ENCODE results near the gene PGM1. TPM values are rescaled to one million over a fixed set of nuclear protein-coding genes. Genes with fewer than 3 reads are reported as not detected.
A peak's percentile ranks its signal among the peaks of the same experiment; 100 is the strongest.

Gene PGM1
- total and polyA plus RNA-seq, 2 of the 13 experiments (the other 11 are each of a cell fraction or from before 2014, with no cell fraction given), result 51.6 to 105 TPM

- no peak for TF ChIP-seq ZNF574 (CRISPR knock-in tag; IDR thresholded peaks at IDR 0.05)
- TF ChIP-seq HOMEZ (CRISPR knock-in tag; IDR thresholded peaks at IDR 0.05; ENCODE audit: low read depth), result peak; percentile 37; the same call in 1 of the 2 replicates
- TF ChIP-seq ZNF589 (CRISPR knock-in tag; conservative IDR thresholded peaks at IDR 0.05), result no peak
- TF ChIP-seq ZNF7 (CRISPR knock-in tag; IDR thresholded peaks at IDR 0.05), result no peak
- peak; percentile 12 for TF ChIP-seq PHF5A (CRISPR knock-in tag; IDR thresholded peaks at IDR 0.05; ENCODE audit: low read depth, unreplicated experiment)
- TF ChIP-seq ZNF619 (CRISPR knock-in tag; IDR thresholded peaks at IDR 0.05), result no peak
- no peak for TF ChIP-seq HNRNPLL (IDR thresholded peaks at IDR 0.05; ENCODE audit: low read depth, low read length, poor library complexity, severe bottlenecking)
- no peak for TF ChIP-seq HCFC1 (IDR thresholded peaks at IDR 0.05; ENCODE audit: low read depth, low read length)
- no peak for TF ChIP-seq ZBTB43 (CRISPR knock-in tag; conservative IDR thresholded peaks at IDR 0.05)
- no peak for TF ChIP-seq MLXIP (CRISPR knock-in tag; IDR thresholded peaks at IDR 0.05; ENCODE audit: borderline replicate concordance)
- peak; percentile 47 for TF ChIP-seq MED8 (CRISPR knock-in tag; IDR thresholded peaks at IDR 0.05; ENCODE audit: insufficient replicate concordance)
These were observed 492 bp upstream of the PGM1 start (continued) for GRCh38 chr1:63592536-63593302.

Data from HepG2 (cell line).